ENCODE data around the gene RGP1. TPM values are rescaled to one million over a fixed set of nuclear protein-coding genes. Genes with fewer than 3 reads are reported as not detected.

RGP1 gene
- total and polyA plus RNA-seq, 9 of the 15 experiments (the other 6 are each of a cell fraction or from before 2014, with no cell fraction given): 0.42 to 13.8 (median 6.7) TPM

DNA sequence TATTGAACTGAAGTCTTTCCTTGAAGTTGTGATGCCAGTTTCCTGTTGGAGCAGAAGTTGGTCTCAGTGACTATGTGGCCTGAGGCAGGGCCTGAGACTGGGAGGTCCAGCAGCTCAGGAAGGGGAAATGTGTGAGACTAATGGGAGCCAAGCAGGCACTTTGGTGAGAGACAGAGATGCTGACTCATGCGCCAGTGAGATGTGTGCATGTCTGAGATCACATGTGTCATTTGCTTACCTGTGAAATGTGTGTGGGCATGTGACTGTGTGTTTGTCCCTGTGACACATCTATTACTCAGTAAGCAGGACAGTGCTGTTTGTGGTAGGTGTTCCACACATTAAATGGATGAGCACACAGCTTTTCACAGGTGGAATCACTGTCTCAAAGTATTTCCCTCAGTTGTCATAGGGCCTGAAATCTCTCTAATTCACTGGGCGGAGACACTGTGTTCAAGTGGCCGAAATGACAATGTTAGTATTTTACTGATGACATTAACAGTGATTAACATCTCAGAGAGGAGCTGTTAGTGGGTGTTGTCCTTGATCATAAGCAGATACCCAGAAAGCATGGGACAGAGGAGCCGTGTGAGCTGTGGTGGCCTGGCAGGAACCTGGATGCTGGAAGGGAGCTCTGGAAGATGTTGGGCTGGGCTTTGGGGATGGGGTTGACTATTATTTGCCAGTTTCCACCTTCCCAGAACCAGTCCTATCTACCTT lies 49.7 kb downstream of the RGP1 start (continued):
- no peak for TF ChIP-seq CREB1 (IDR thresholded peaks at IDR 0.05)
- peak; percentile 24; the same call in 1 of the 2 replicates for TF ChIP-seq CREB1 (CRISPR knock-in tag; IDR thresholded peaks at IDR 0.05)
- TF ChIP-seq, protein P1, sequence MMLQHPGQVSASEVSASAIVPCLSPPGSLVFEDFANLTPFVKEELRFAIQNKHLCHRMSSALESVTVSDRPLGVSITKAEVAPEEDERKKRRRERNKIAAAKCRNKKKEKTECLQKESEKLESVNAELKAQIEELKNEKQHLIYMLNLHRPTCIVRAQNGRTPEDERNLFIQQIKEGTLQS (IDR thresholded peaks at IDR 0.05): peak; percentile 81
- TF ChIP-seq, protein P1 (CRISPR knock-in tag; conservative IDR thresholded peaks at IDR 0.05): no peak
- TF ChIP-seq, protein P2, sequence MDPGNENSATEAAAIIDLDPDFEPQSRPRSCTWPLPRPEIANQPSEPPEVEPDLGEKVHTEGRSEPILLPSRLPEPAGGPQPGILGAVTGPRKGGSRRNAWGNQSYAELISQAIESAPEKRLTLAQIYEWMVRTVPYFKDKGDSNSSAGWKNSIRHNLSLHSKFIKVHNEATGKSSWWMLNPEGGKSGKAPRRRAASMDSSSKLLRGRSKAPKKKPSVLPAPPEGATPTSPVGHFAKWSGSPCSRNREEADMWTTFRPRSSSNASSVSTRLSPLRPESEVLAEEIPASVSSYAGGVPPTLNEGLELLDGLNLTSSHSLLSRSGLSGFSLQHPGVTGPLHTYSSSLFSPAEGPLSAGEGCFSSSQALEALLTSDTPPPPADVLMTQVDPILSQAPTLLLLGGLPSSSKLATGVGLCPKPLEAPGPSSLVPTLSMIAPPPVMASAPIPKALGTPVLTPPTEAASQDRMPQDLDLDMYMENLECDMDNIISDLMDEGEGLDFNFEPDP (CRISPR knock-in tag; IDR thresholded peaks at IDR 0.05): no peak
- TF ChIP-seq BACH1 (tag; IDR thresholded peaks at IDR 0.05): 0 out of 2 replicates have a peak, but pooled peaks have one; percentile 24
- peak; percentile 89 for TF ChIP-seq MAFK (IDR thresholded peaks at IDR 0.05; ENCODE audit: low read length)
- TF ChIP-seq, protein P3, sequence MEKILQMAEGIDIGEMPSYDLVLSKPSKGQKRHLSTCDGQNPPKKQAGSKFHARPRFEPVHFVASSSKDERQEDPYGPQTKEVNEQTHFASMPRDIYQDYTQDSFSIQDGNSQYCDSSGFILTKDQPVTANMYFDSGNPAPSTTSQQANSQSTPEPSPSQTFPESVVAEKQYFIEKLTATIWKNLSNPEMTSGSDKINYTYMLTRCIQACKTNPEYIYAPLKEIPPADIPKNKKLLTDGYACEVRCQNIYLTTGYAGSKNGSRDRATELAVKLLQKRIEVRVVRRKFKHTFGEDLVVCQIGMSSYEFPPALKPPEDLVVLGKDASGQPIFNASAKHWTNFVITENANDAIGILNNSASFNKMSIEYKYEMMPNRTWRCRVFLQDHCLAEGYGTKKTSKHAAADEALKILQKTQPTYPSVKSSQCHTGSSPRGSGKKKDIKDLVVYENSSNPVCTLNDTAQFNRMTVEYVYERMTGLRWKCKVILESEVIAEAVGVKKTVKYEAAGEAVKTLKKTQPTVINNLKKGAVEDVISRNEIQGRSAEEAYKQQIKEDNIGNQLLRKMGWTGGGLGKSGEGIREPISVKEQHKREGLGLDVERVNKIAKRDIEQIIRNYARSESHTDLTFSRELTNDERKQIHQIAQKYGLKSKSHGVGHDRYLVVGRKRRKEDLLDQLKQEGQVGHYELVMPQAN (IDR thresholded peaks at IDR 0.05; ENCODE audit: borderline replicate concordance): no peak
- TF ChIP-seq ZEB2 (IDR thresholded peaks at IDR 0.05): peak; percentile 73
- TF ChIP-seq, protein P4, sequence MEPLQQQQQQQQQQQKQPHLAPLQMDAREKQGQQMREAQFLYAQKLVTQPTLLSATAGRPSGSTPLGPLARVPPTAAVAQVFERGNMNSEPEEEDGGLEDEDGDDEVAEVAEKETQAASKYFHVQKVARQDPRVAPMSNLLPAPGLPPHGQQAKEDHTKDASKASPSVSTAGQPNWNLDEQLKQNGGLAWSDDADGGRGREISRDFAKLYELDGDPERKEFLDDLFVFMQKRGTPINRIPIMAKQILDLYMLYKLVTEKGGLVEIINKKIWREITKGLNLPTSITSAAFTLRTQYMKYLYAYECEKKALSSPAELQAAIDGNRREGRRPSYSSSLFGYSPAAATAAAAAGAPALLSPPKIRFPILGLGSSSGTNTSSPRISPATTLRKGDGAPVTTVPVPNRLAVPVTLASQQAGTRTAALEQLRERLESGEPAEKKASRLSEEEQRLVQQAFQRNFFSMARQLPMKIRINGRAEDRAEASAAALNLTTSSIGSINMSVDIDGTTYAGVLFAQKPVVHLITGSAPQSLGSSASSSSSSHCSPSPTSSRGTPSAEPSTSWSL (CRISPR knock-in tag; IDR thresholded peaks at IDR 0.05; ENCODE audit: borderline replicate concordance): no peak
- TF ChIP-seq PCBP1 (IDR thresholded peaks at IDR 0.05; ENCODE audit: low read depth, low read length, poor library complexity, severe bottlenecking): no peak
- no peak for TF ChIP-seq SAFB (IDR thresholded peaks at IDR 0.05; ENCODE audit: borderline replicate concordance, low read depth, low read length)
- TF ChIP-seq, protein P5, sequence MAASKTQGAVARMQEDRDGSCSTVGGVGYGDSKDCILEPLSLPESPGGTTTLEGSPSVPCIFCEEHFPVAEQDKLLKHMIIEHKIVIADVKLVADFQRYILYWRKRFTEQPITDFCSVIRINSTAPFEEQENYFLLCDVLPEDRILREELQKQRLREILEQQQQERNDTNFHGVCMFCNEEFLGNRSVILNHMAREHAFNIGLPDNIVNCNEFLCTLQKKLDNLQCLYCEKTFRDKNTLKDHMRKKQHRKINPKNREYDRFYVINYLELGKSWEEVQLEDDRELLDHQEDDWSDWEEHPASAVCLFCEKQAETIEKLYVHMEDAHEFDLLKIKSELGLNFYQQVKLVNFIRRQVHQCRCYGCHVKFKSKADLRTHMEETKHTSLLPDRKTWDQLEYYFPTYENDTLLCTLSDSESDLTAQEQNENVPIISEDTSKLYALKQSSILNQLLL (CRISPR knock-in tag; IDR thresholded peaks at IDR 0.05; ENCODE audit: borderline replicate concordance): no peak
- TF ChIP-seq HDAC1 (IDR thresholded peaks at IDR 0.05): 0 out of 4 replicates have a peak, but pooled peaks of 1 of the 2 experiments have one; percentile 23
- no peak for TF ChIP-seq PRMT5 (CRISPR knock-in tag; IDR thresholded peaks at IDR 0.05)
- peak; percentile 94 for TF ChIP-seq NFE2 (IDR thresholded peaks at IDR 0.05; ENCODE audit: low read depth)
- peak; percentile 43; the same call in 1 of the 2 replicates for TF ChIP-seq SMARCE1 (IDR thresholded peaks at IDR 0.05)
- TF ChIP-seq, protein P6, sequence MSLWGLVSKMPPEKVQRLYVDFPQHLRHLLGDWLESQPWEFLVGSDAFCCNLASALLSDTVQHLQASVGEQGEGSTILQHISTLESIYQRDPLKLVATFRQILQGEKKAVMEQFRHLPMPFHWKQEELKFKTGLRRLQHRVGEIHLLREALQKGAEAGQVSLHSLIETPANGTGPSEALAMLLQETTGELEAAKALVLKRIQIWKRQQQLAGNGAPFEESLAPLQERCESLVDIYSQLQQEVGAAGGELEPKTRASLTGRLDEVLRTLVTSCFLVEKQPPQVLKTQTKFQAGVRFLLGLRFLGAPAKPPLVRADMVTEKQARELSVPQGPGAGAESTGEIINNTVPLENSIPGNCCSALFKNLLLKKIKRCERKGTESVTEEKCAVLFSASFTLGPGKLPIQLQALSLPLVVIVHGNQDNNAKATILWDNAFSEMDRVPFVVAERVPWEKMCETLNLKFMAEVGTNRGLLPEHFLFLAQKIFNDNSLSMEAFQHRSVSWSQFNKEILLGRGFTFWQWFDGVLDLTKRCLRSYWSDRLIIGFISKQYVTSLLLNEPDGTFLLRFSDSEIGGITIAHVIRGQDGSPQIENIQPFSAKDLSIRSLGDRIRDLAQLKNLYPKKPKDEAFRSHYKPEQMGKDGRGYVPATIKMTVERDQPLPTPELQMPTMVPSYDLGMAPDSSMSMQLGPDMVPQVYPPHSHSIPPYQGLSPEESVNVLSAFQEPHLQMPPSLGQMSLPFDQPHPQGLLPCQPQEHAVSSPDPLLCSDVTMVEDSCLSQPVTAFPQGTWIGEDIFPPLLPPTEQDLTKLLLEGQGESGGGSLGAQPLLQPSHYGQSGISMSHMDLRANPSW (CRISPR knock-in tag; IDR thresholded peaks at IDR 0.05): no peak
